ENCODE measurements around the gene ATP5PO.

Gene ATP5PO

GRCh38 chr21:33924766-33925100, 9.1 kb upstream of the ATP5PO start:
- Histone ChIP-seq H3K79me2 (ENCODE audit: control insufficient read depth, low read length) (no peaks in the 10 kb centered on the region), H3K4me2 (ENCODE audit: low read length) (no peak overlapping the region), H4K20me1 (ENCODE audit: control insufficient read depth, insufficient read depth, low read depth, low read length) (no peaks in the 10 kb centered on the region), H3K9me2 (replicated peaks; ENCODE audit: control insufficient read depth, low read length) (no peaks in the 10 kb centered on the region), H3F3A (ENCODE audit: control insufficient read depth, insufficient read depth) (no peaks in the 10 kb centered on the region), H3K27me3 (ENCODE audit: control insufficient read depth, low read length) (no peaks in the 10 kb centered on the region), H3K36me3 (ENCODE audit: control insufficient read depth, low read length) (no peaks in the 10 kb centered on the region), H3K27ac (ENCODE audit: low read depth, low read length) (no peak overlapping the region), H3K4me1 (ENCODE audit: control insufficient read depth, low read length) (peaks cover 13% of the 10 kb centered on the region), H3K9me3 (ENCODE audit: control insufficient read depth, insufficient read depth, low read length) (no peaks in the 10 kb centered on the region), H3K4me3 (ENCODE audit: low read length) (no peak overlapping the region)
- TF ChIP-seq CTCF (IDR thresholded peaks at IDR 0.05; ENCODE audit: low read depth, low read length, poor library complexity, severe bottlenecking) (no peak), EZH2phosphoT487 (IDR thresholded peaks at IDR 0.05; ENCODE audit: borderline replicate concordance, low read length) (no peak)

DNA sequence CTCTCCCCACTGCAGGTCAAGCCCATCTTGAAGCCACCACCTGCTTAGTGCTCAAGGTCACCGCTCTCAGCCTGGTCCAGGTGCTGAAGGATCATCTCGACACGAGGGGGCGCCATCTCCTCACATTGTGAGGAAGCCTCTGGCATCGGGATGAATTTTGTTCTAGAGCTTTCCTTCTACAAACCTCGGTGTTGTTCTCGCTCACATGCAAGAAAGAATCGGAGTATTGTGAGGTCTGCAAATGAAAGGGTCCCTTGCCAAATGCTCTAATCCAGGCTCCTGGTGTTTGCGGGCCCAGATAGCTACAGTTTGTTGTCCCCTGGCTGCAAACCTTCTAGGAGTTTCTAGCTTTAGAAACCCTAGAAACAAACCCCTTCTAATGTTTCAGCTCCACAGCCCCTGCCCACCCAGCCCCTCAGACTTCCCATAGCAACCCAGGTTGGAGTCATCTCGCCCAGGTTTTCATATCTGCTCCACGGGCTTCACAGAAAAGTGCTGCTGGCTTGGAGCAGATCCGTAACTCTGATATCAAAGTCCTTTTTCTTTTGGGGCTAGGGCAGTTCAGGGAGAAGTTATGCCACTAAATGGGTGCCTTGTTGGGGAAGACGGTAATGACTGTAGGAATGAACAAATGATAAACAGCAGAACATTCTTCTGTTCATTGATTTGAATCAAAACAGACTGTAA, 8.6 kb upstream of the ATP5PO start:
- Histone ChIP-seq H3K27ac (ENCODE audit: low read depth, low read length) (no peak overlapping the region), H3K4me1 (ENCODE audit: control insufficient read depth, low read length) (peaks cover 13% of the 10 kb centered on the region), H3K9me3 (ENCODE audit: control insufficient read depth, insufficient read depth, low read length) (no peaks in the 10 kb centered on the region), H3K4me3 (ENCODE audit: low read length) (no peak overlapping the region), H4K20me1 (ENCODE audit: control insufficient read depth, insufficient read depth, low read depth, low read length) (no peaks in the 10 kb centered on the region), H3K79me2 (ENCODE audit: control insufficient read depth, low read length) (no peaks in the 10 kb centered on the region), H3K9me2 (replicated peaks; ENCODE audit: control insufficient read depth, low read length) (no peaks in the 10 kb centered on the region), H3F3A (ENCODE audit: control insufficient read depth, insufficient read depth) (no peaks in the 10 kb centered on the region), H3K27me3 (ENCODE audit: control insufficient read depth, low read length) (no peaks in the 10 kb centered on the region), H3K36me3 (ENCODE audit: control insufficient read depth, low read length) (no peaks in the 10 kb centered on the region), H3K4me2 (ENCODE audit: low read length) (peak overlapping the region; percentile 43)
- no peak for TF ChIP-seq EZH2phosphoT487 (IDR thresholded peaks at IDR 0.05; ENCODE audit: borderline replicate concordance, low read length)
- TF ChIP-seq CTCF (IDR thresholded peaks at IDR 0.05; ENCODE audit: low read depth, low read length, poor library complexity, severe bottlenecking) = peak; percentile 91

DNA sequence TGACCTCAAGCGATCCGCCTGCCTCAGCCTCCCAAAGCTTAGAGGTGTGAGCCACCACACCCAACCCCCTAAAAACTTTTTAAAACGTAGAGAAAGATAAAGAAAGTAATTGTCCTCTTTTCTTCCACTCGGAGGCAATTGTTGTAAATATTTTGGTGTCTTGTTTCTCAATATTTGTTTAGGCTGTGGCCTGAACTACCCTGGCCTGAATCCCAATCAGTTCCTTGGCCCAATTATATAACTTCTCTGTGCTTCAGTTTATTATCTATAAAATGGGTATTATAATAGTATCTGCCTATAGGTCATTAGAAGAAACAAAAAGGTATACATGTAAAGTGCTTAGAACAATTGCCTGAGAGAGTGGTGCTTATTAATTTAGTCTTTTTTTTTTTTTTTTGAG, 1.8 kb upstream of the ATP5PO start:
- Histone ChIP-seq H3K36me3 (ENCODE audit: control insufficient read depth, low read length) (peaks cover 27% of the 10 kb centered on the region), H3K9me3 (ENCODE audit: control insufficient read depth, insufficient read depth, low read length) (no peaks in the 10 kb centered on the region), H3K4me1 (ENCODE audit: control insufficient read depth, low read length) (peaks cover 15% of the 10 kb centered on the region), H4K20me1 (ENCODE audit: control insufficient read depth, insufficient read depth, low read depth, low read length) (no peaks in the 10 kb centered on the region), H3K79me2 (ENCODE audit: control insufficient read depth, low read length) (peaks cover 32% of the 10 kb centered on the region), H3K9me2 (replicated peaks; ENCODE audit: control insufficient read depth, low read length) (no peaks in the 10 kb centered on the region), H3K27me3 (ENCODE audit: control insufficient read depth, low read length) (no peaks in the 10 kb centered on the region), H3K4me3 (ENCODE audit: low read length) (no peak overlapping the region), H3F3A (ENCODE audit: control insufficient read depth, insufficient read depth) (no peaks in the 10 kb centered on the region), H3K27ac (ENCODE audit: low read depth, low read length) (no peak overlapping the region), H3K4me2 (ENCODE audit: low read length) (no peak overlapping the region)
- TF ChIP-seq CTCF (IDR thresholded peaks at IDR 0.05; ENCODE audit: low read depth, low read length, poor library complexity, severe bottlenecking) (no peak), EZH2phosphoT487 (IDR thresholded peaks at IDR 0.05; ENCODE audit: borderline replicate concordance, low read length) (no peak)

Data from DOHH2 (cell line).